ENCODE results near the gene UBR7.

DNA sequence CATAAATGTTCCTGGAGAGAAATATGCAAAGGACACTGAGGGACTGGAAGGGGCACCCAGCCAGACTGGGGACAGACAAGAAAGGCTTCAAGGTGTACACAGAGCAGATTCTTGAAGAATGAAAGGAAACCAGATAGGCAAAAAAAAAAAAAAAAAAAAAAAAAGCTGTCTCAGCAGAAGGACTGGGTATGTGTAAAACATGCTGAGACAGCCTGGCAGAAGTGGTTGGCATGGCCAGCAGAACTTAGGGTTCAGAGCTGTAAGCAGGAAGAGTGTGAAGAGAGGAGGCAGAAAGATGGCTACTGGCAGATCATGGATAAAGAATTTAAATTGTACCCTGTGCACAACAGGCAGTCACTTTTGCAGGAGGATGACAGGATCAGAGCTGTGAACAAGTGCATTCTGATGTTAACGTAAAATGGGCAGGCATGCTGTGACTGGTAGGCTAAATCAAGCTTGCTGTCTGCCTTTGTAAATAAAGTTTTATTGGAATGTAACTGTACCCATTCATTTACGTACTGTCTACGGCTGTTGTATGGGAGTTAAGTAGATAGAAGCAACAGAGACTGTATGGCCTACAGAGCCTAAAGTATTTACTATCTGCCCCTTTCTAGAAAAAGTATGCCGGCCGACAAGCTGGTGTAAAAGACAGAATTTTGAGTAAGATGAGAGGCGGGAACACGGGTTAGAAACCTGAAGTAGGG lies 42.2 kb downstream of the UBR7 start:
- TF ChIP-seq, protein P1, sequence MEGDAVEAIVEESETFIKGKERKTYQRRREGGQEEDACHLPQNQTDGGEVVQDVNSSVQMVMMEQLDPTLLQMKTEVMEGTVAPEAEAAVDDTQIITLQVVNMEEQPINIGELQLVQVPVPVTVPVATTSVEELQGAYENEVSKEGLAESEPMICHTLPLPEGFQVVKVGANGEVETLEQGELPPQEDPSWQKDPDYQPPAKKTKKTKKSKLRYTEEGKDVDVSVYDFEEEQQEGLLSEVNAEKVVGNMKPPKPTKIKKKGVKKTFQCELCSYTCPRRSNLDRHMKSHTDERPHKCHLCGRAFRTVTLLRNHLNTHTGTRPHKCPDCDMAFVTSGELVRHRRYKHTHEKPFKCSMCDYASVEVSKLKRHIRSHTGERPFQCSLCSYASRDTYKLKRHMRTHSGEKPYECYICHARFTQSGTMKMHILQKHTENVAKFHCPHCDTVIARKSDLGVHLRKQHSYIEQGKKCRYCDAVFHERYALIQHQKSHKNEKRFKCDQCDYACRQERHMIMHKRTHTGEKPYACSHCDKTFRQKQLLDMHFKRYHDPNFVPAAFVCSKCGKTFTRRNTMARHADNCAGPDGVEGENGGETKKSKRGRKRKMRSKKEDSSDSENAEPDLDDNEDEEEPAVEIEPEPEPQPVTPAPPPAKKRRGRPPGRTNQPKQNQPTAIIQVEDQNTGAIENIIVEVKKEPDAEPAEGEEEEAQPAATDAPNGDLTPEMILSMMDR (IDR thresholded peaks at IDR 0.05), result no peak
- no peak for TF ChIP-seq POLR2A (IDR thresholded peaks at IDR 0.05)

All from ovary (tissue), 3 donors.